OCI-LY7 (cell line): ENCODE measurements around the gene DHX34. TPM values are rescaled to one million over a fixed set of nuclear protein-coding genes. Genes with fewer than 3 reads are reported as not detected.

Experiments used
- BruUV-seq: library from RNA; stranded (reverse); fragments of 400-500 nt; replicated peaks from 2 replicates; lab custom pipeline; 2021; lab: Mats Ljungman, UMichigan
- CTCF ChIA-PET: fragments of 300-600 bp; sonication (Branson Sonifier 250); formaldehyde crosslinking; loops from one replicate; lab custom pipeline; 2022; ENCODE audit warnings: antibody characterized with exemption; ENCODE audit not compliant: unreplicated experiment; lab: Charles Lee
- POLR2A ChIA-PET: fragments of 300-600 bp; sonication (Branson Sonifier 250); formaldehyde crosslinking; loops from one replicate; lab custom pipeline; 2022; ENCODE audit warnings: antibody characterized with exemption; lab: Charles Lee
- DNase-seq: peaks from one replicate; pipeline ENCODE4 v3.0.0-alpha.2; 2015; ENCODE audit warnings: low spot score
- H2AFZ ChIP-seq: fragments of 200-600 bp; sonication (generic), shearing (Covaris generic); 2 replicates; pipeline ENCODE4 v1.6.1; 2014; ENCODE audit warnings: mild to moderate bottlenecking, antibody characterized with exemption, low read length, moderate library complexity
- H3K27ac ChIP-seq: fragments of 200-600 bp; sonication (generic); 2 replicates; pipeline ENCODE4 v1.5.1; 2014; ENCODE audit warnings: mixed run types, low read depth, mild to moderate bottlenecking, moderate library complexity, low read length, inconsistent platforms; ENCODE audit not compliant: poor library complexity, severe bottlenecking
- H3K36me3 ChIP-seq: fragments of 200-600 bp; sonication (generic); 2 replicates; pipeline ENCODE4 v1.6.1; 2014; ENCODE audit warnings: mild to moderate bottlenecking, antibody characterized with exemption, low read length, moderate library complexity, mixed read lengths; ENCODE audit not compliant: insufficient read depth
- H3K4me1 ChIP-seq: fragments of 200-600 bp; sonication (generic); 2 replicates; pipeline ENCODE4 v1.5.1; 2014; ENCODE audit warnings: mild to moderate bottlenecking, low read length; ENCODE audit not compliant: insufficient read depth, poor library complexity, severe bottlenecking
- H3K4me2 ChIP-seq: fragments of 200-600 bp; sonication (generic); 2 replicates; pipeline ENCODE4 v1.6.1; 2014; ENCODE audit warnings: mild to moderate bottlenecking, low read length
- H3K4me3 ChIP-seq: fragments of 200-600 bp; sonication (generic); 2 replicates; pipeline ENCODE4 v1.5.1; 2014; ENCODE audit warnings: mild to moderate bottlenecking, low read depth, low read length; ENCODE audit not compliant: poor library complexity, severe bottlenecking
- H3K79me2 ChIP-seq: fragments of 200-600 bp; sonication (generic); 2 replicates; pipeline ENCODE4 v1.6.1; 2016; ENCODE audit warnings: low read depth, mild to moderate bottlenecking, low read length, moderate library complexity, mixed read lengths; ENCODE audit not compliant: insufficient read depth
- H3K9me2 ChIP-seq: fragments of 200-600 bp; sonication (generic); 2 replicates; pipeline ENCODE4 v1.6.1; 2016; ENCODE audit warnings: mild to moderate bottlenecking, low read length, mixed read lengths; ENCODE audit not compliant: insufficient read depth
- H3K9me3 ChIP-seq: fragments of 200-600 bp; sonication (generic); 2 replicates; pipeline ENCODE4 v1.6.1; 2014; ENCODE audit warnings: mild to moderate bottlenecking, mixed run types, low read length, mixed read lengths
- H4K20me1 ChIP-seq: fragments of 200-600 bp; sonication (generic); 2 replicates; pipeline ENCODE4 v1.6.1; 2014; ENCODE audit warnings: mild to moderate bottlenecking, antibody characterized with exemption, low read length, moderate library complexity, mixed read lengths; ENCODE audit not compliant: insufficient read depth
- EZH2phosphoT487 ChIP-seq: fragments of 200-600 bp; sonication (generic); IDR thresholded peaks from 2 replicates; pipeline ENCODE4 v1.6.1; 2018; ENCODE audit warnings: low read depth, borderline replicate concordance, mild to moderate bottlenecking, mixed run types, antibody characterized with exemption, low read length, moderate library complexity, mixed read lengths
- intact Hi-C: fragments of 100-400 bp; cut with micrococcal nuclease; formaldehyde crosslinking; loops from one replicate; pipeline ENCODE4 v1.10.0; 2022; ENCODE audit not compliant: unreplicated experiment
- total RNA-seq, 2 experiments: library from RNA; depleted of rRNA in 1 of 2; stranded (reverse); fragments of >200 nt in 1 of 2; shearing (Covaris generic) in 1 of 2; gene quantifications; 2 replicates each; pipeline ENCODE4 v1.2.3, GENCODE V29; 2014 to 2022
- TF ChIP-seq, protein P1 (sequence below): fragments of 200-600 bp; sonication (generic); conservative IDR thresholded peaks from 2 replicates; pipeline ENCODE4 v1.5.1; 2014; ENCODE audit warnings: mild to moderate bottlenecking, antibody characterized with exemption, low read length, moderate library complexity, mixed read lengths

DHX34 gene
- total RNA-seq, 2 experiments from 2014 or later, result 19.7 to 32.2 TPM

GRCh38 chr19:47390533-47391488, 41.7 kb downstream of the DHX34 start:
- DNase-seq, result no peak
- H3K27ac ChIP-seq, result no peak overlapping the region
- BruUV-seq, result no TSS peak
- CTCF ChIA-PET, result interaction anchor here (0.6 to 1.0 kb wide), 3 partner anchors 8 to 478 kb away, joined by 3 to 4 read pairs (median 3); no protein-coding TSS in a partner anchor
- H4K20me1 ChIP-seq, result no peaks in the 10 kb centered on the region
- H3K4me3 ChIP-seq, result no peak overlapping the region
- no peak for TF ChIP-seq EZH2phosphoT487
- TF ChIP-seq, protein P1, sequence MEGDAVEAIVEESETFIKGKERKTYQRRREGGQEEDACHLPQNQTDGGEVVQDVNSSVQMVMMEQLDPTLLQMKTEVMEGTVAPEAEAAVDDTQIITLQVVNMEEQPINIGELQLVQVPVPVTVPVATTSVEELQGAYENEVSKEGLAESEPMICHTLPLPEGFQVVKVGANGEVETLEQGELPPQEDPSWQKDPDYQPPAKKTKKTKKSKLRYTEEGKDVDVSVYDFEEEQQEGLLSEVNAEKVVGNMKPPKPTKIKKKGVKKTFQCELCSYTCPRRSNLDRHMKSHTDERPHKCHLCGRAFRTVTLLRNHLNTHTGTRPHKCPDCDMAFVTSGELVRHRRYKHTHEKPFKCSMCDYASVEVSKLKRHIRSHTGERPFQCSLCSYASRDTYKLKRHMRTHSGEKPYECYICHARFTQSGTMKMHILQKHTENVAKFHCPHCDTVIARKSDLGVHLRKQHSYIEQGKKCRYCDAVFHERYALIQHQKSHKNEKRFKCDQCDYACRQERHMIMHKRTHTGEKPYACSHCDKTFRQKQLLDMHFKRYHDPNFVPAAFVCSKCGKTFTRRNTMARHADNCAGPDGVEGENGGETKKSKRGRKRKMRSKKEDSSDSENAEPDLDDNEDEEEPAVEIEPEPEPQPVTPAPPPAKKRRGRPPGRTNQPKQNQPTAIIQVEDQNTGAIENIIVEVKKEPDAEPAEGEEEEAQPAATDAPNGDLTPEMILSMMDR, result no peak
- intact Hi-C loops, result loop anchor here (1.0 to 2.0 kb wide), 2 partner anchors 36 to 95 kb away; no protein-coding TSS in a partner anchor
- no peaks in the 10 kb centered on the region for H3K9me3 ChIP-seq
- H3K36me3 ChIP-seq, result no peaks in the 10 kb centered on the region
- H3K4me1 ChIP-seq, result peaks cover 6% of the 10 kb centered on the region
- H3K79me2 ChIP-seq, result no peaks in the 10 kb centered on the region
- peak overlapping the region; percentile 34; the same call in 1 of the 2 replicates for H2AFZ ChIP-seq
- H3K9me2 ChIP-seq, result no peaks in the 10 kb centered on the region
- peak overlapping the region; percentile 46 for H3K4me2 ChIP-seq
- POLR2A ChIA-PET, result no interaction called here

DNA sequence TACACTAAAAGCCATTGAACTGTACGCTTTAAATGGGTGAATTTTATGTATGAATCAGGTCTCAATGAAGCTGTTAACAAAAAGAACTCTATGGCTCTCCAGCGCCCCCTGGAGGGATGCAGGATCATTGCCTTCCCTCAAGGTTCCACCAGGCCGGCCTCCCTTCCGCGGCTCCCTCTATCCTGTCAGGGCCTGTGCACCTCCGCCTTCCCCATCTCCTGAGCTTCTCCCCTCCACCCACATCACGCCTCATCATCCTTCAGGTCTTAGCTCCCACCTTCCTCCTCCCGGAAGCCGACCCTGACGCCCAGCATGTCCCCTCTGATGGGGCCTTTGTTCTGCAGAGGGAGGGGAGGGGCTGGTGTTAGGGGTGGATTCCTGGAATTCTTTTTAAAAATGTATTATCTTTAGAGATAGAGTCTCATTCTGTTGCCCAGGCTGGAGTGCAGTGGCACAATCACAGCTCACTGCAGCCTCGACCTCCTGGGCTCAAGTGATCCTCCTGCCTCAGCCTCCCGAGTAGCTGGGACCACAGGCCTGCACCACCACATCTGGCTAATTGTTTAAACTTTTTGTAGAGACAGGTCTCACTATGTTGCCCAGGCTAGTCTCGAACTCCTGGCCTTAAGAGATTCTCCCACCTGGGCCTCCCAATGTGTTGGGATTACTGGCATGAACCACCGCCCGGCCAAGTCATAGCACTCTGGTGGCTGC, 42.6 kb downstream of the DHX34 start:
- H3K4me3 ChIP-seq, result no peak overlapping the region
- no peaks in the 10 kb centered on the region for H3K9me2 ChIP-seq
- POLR2A ChIA-PET, result no interaction called here
- H3K27ac ChIP-seq, result no peak overlapping the region
- H3K4me2 ChIP-seq, result peak overlapping the region; percentile 46
- intact Hi-C loops, result loop anchor here (1.0 to 2.0 kb wide), 2 partner anchors 35 to 95 kb away; no protein-coding TSS in a partner anchor
- BruUV-seq, result no TSS peak
- no peaks in the 10 kb centered on the region for H4K20me1 ChIP-seq
- TF ChIP-seq EZH2phosphoT487, result no peak
- TF ChIP-seq, protein P1, result peak; percentile 94
- CTCF ChIA-PET, result interaction anchor here (0.6 to 1.0 kb wide), 2 partner anchors 9 to 479 kb away, joined by 3 to 4 read pairs; no protein-coding TSS in a partner anchor
- H3K36me3 ChIP-seq, result no peaks in the 10 kb centered on the region
- no peaks in the 10 kb centered on the region for H3K79me2 ChIP-seq
- peak; percentile 79 for DNase-seq
- H2AFZ ChIP-seq, result peak overlapping the region; percentile 34; the same call in 1 of the 2 replicates
- peaks cover 6% of the 10 kb centered on the region for H3K4me1 ChIP-seq
- no peaks in the 10 kb centered on the region for H3K9me3 ChIP-seq
